ENCODE data around the gene IL18.

- TF ChIP-seq POLR2AphosphoS5 (IDR thresholded peaks at IDR 0.05; ENCODE audit: low read depth, low read length): no peak
- no peak for TF ChIP-seq POLR2A (IDR thresholded peaks at IDR 0.05; ENCODE audit: low read depth, low read length)
- TF ChIP-seq TAF1 (IDR thresholded peaks at IDR 0.05; ENCODE audit: borderline replicate concordance, low read depth, low read length): no peak
Measured at GRCh38 chr11:112096194-112096593, 67.7 kb downstream of the IL18 start.

Data from GM12892 (cell line).